CD14-positive monocyte (primary cell): ENCODE data around the gene POC1A. TPM values are rescaled to one million over a fixed set of nuclear protein-coding genes. Genes with fewer than 3 reads are reported as not detected.

ENCODE experiments used
- DNase-seq, 3 donors: peaks; one replicate each; pipeline ENCODE4 v3.0.0-alpha.2; 2011 to 2022
- H2AFZ ChIP-seq: 2 replicates; pipeline ENCODE4 v1.6.0; 2012; ENCODE audit warnings: mild to moderate bottlenecking, low read depth, low read length, inconsistent platforms; ENCODE audit not compliant: insufficient read depth, poor library complexity, severe bottlenecking
- H3K27ac ChIP-seq, 2 donors: 1 replicate in 1 of 2; 2 replicates in 1 of 2; pipeline ENCODE4 v1.5.1; 2012 to 2013; ENCODE audit warnings: low read length in 2 of 2, control low read depth in 1 of 2, inconsistent platforms in 1 of 2, low read depth in 1 of 2, mild to moderate bottlenecking in 1 of 2
- H3K27me3 ChIP-seq, 2 donors: one replicate each; pipeline versions ENCODE4 v1.6.0 to v1.6.1; 2011 to 2013; ENCODE audit warnings: low read length in 2 of 2; ENCODE audit not compliant: control insufficient read depth in 2 of 2, insufficient read depth in 2 of 2
- H3K36me3 ChIP-seq, 2 donors: replicated peaks in 1 of 2; 1 replicate in 1 of 2; 2 replicates in 1 of 2; pipeline versions ENCODE4 v1.5.1 to v1.6.1; 2012 to 2013; ENCODE audit warnings: low read length in 2 of 2, control low read depth in 1 of 2, inconsistent platforms in 1 of 2, mild to moderate bottlenecking in 1 of 2; ENCODE audit not compliant: insufficient read depth in 2 of 2, control insufficient read depth in 1 of 2
- H3K4me1 ChIP-seq, 2 donors: 1 replicate in 1 of 2; 2 replicates in 1 of 2; pipeline versions ENCODE4 v1.5.1 to v1.6.1; 2012 to 2013; ENCODE audit warnings: low read length in 2 of 2, control low read depth in 1 of 2, inconsistent platforms in 1 of 2, mild to moderate bottlenecking in 1 of 2, moderate library complexity in 1 of 2; ENCODE audit not compliant: insufficient read depth in 2 of 2, control insufficient read depth in 1 of 2
- H3K4me2 ChIP-seq: replicated peaks from 2 replicates; pipeline ENCODE3; 2012; ENCODE audit warnings: low read length, moderate library complexity, mild to moderate bottlenecking; ENCODE audit not compliant: poor library complexity, severe bottlenecking; ENCODE audit errors: extremely low read depth
- H3K4me3 ChIP-seq, 3 experiments: fragments of 200-600 bp in 1 of 3; sonication (generic) in 1 of 3; replicated peaks in 1 of 3; 1 replicate in 2 of 3; 2 replicates in 1 of 3; pipeline ENCODE4 v1.5.1; 2011 to 2013; ENCODE audit warnings: low read length in 3 of 3, mild to moderate bottlenecking in 3 of 3, control low read depth in 2 of 3, low read depth in 2 of 3, inconsistent platforms in 1 of 3, moderate library complexity in 1 of 3
- H3K79me2 ChIP-seq: 2 replicates; pipeline ENCODE4 v1.6.0; 2012; ENCODE audit warnings: mild to moderate bottlenecking, control low read depth, inconsistent platforms, low read length, moderate library complexity; ENCODE audit not compliant: insufficient read depth
- H3K9ac ChIP-seq: 2 replicates; pipeline ENCODE4 v1.6.0; 2017; ENCODE audit warnings: low read length, mild to moderate bottlenecking; ENCODE audit not compliant: insufficient read depth, poor library complexity, severe bottlenecking
- H3K9me3 ChIP-seq, 2 donors: replicated peaks in 1 of 2; 1 replicate in 1 of 2; 2 replicates in 1 of 2; pipeline versions ENCODE4 v1.5.1 to v1.6.1; 2012 to 2013; ENCODE audit warnings: low read length in 2 of 2, control low read depth in 1 of 2; ENCODE audit not compliant: control insufficient read depth in 1 of 2, insufficient read depth in 1 of 2
- H4K20me1 ChIP-seq: 2 replicates; pipeline ENCODE4 v1.6.0; 2012; ENCODE audit warnings: mild to moderate bottlenecking, low read length, control low read depth, moderate library complexity; ENCODE audit not compliant: insufficient read depth
- H3K27ac Mint-ChIP-seq, 7 donors: one replicate each; pipeline ENCODE4 v1.8.0; 2020; ENCODE audit warnings: mild to moderate bottlenecking in 7 of 7, mixed read lengths in 7 of 7, moderate library complexity in 6 of 7, inconsistent platforms in 2 of 7
- H3K27me3 Mint-ChIP-seq, 3 donors: one replicate each; pipeline ENCODE4 v1.8.0; 2021 to 2022; ENCODE audit warnings: low read depth in 3 of 3, mild to moderate bottlenecking in 3 of 3, mixed read lengths in 3 of 3, moderate library complexity in 3 of 3, inconsistent platforms in 1 of 3
- H3K36me3 Mint-ChIP-seq, 2 donors: one replicate each; pipeline ENCODE4 v1.8.0; 2020; ENCODE audit warnings: mixed read lengths in 2 of 2, inconsistent platforms in 1 of 2, mild to moderate bottlenecking in 1 of 2
- H3K4me1 Mint-ChIP-seq: one replicate; pipeline ENCODE4 v1.8.0; 2020; ENCODE audit warnings: mild to moderate bottlenecking, mixed read lengths
- H3K4me3 Mint-ChIP-seq, 2 donors: one replicate each; pipeline ENCODE4 v1.8.0; 2020; ENCODE audit warnings: mild to moderate bottlenecking in 2 of 2, mixed read lengths in 2 of 2, moderate library complexity in 1 of 2
- H3K9me3 Mint-ChIP-seq, 7 donors: one replicate each; pipeline ENCODE4 v1.8.0; 2020 to 2022; ENCODE audit warnings: mixed read lengths in 7 of 7, mild to moderate bottlenecking in 6 of 7, moderate library complexity in 6 of 7, inconsistent platforms in 2 of 7
- CTCF ChIP-seq: fragments of 200-600 bp; IDR thresholded peaks from one replicate; pipeline ENCODE4 v1.8.0; 2022; ENCODE audit warnings: antibody characterized with exemption, mild to moderate bottlenecking
- WGBS: methylation state at CpG from one replicate; pipeline ENCODE4 v1.1.5; 2013; ENCODE audit warnings: missing lambda C conversion rate; ENCODE audit not compliant: insufficient coverage; 5-methylcytosine and 5-hydroxymethylcytosine counted together
- intact Hi-C, 2 donors: fragments of 100-400 bp; cut with micrococcal nuclease; formaldehyde crosslinking; loops; one replicate each; pipeline versions ENCODE4 v1.15.0 to v1.15.1; 2023
- polyA plus RNA-seq, 3 donors: library from polyadenylated mRNA; depleted of rRNA in 1 of 3; unstranded in 2 of 3; stranded (reverse) in 1 of 3; fragments of 300-500 nt in 2 of 3; fragments of >200 nt in 1 of 3; fragmentation: Illumina TruSeq in 2 of 3; gene quantifications; 1 replicate in 2 of 3; 2 replicates in 1 of 3; pipeline ENCODE4 v1.2.3, GENCODE V29; 2012 to 2021

The POC1A gene
- polyA plus RNA-seq, 3 donors = 1.2 to 2.0 (median 1.5) TPM

GRCh38 chr3:52102934-52103333, 51.3 kb downstream of the POC1A start:
- intact Hi-C loops = no loop called here

GRCh38 chr3:52099001-52099401, 55.2 kb downstream of the POC1A start:
- intact Hi-C loops = no loop called here
- no peaks in the 10 kb centered on the region for H3K27me3 ChIP-seq
- no peak overlapping the region for H3K4me3 Mint-ChIP-seq
- H3K9ac ChIP-seq = no peak overlapping the region
- no peak overlapping the region for H3K27ac ChIP-seq
- H3K27me3 Mint-ChIP-seq = peaks cover 0 to 3% (median 0%) of the 10 kb centered on the region in 3 donors
- H3K4me1 Mint-ChIP-seq = peaks cover 2% of the 10 kb centered on the region
- peaks cover 5 to 26% of the 10 kb centered on the region in 2 donors for H3K36me3 ChIP-seq
- H3K9me3 Mint-ChIP-seq = peaks cover 0 to 15% (median 7%) of the 10 kb centered on the region in 7 donors
- H3K36me3 Mint-ChIP-seq = peaks cover 41 to 76% of the 10 kb centered on the region in 2 donors
- no peak overlapping the region for H2AFZ ChIP-seq
- H3K27ac Mint-ChIP-seq = no peak overlapping the region
- DNase-seq = no peak
- WGBS = 100% methylated on average over 1 of the region's 3 CpGs
- no peak for TF ChIP-seq CTCF
- H3K4me1 ChIP-seq = peaks cover under 1 to 3% of the 10 kb centered on the region in 2 donors
- no peak overlapping the region for H3K4me2 ChIP-seq
- no peaks in the 10 kb centered on the region for H3K79me2 ChIP-seq
- no peaks in the 10 kb centered on the region for H3K9me3 ChIP-seq
- H3K4me3 ChIP-seq = no peak overlapping the region
- H4K20me1 ChIP-seq = no peaks in the 10 kb centered on the region

More at GRCh38 chr3:52102934-52103333, 51.3 kb downstream of the POC1A start:
- Mint-ChIP-seq H3K4me1 (peaks cover 1% of the 10 kb centered on the region), H3K27ac (no peak overlapping the region), H3K27me3 (peaks cover 0 to 3% (median 0%) of the 10 kb centered on the region in 3 donors), H3K4me3 (no peak overlapping the region), H3K36me3 (peaks cover 31 to 53% of the 10 kb centered on the region in 2 donors), H3K9me3 (peaks cover 0 to 15% (median 7%) of the 10 kb centered on the region in 7 donors)
- H3K4me2 ChIP-seq = no peak overlapping the region
- H3K9me3 ChIP-seq = no peaks in the 10 kb centered on the region
- peaks cover 0 to 26% of the 10 kb centered on the region in 2 donors for H3K36me3 ChIP-seq
- H2AFZ ChIP-seq = no peak overlapping the region
- no peak overlapping the region for H3K9ac ChIP-seq
- H3K4me1 ChIP-seq = peaks cover 2% of the 10 kb centered on the region in 2 donors
- no peak overlapping the region for H3K27ac ChIP-seq
- H3K27me3 ChIP-seq = no peaks in the 10 kb centered on the region
- H3K79me2 ChIP-seq = no peaks in the 10 kb centered on the region
- no peak overlapping the region for H3K4me3 ChIP-seq
- no peak for TF ChIP-seq CTCF
- WGBS = 100% methylated on average over 1 of the region's 4 CpGs
- DNase-seq = no peak
- no peaks in the 10 kb centered on the region for H4K20me1 ChIP-seq
